Prostate gland (tissue), 2 donors: ENCODE measurements around the gene IRF6. TPM values are rescaled to one million over a fixed set of nuclear protein-coding genes. Genes with fewer than 3 reads are reported as not detected.

Experiments
- DNase-seq: peaks from one replicate; pipeline ENCODE4 v3.0.0-alpha.2; 2019; ENCODE audit warnings: low spot score
- H3K27ac ChIP-seq, 2 donors: fragments of 200-600 bp; sonication (generic); 2 replicates each; pipeline ENCODE4 v1.5.1; 2017 to 2019
- H3K27me3 ChIP-seq: fragments of 200-600 bp; sonication (generic); replicated peaks from 2 replicates; pipeline ENCODE4 v1.5.1; 2019; ENCODE audit not compliant: insufficient read depth
- H3K36me3 ChIP-seq, 2 donors: fragments of 200-600 bp; sonication (generic); 1 replicate in 1 of 2; 2 replicates in 1 of 2; pipeline versions ENCODE4 v1.5.1 to v1.8.1; 2017 to 2019
- H3K4me1 ChIP-seq: fragments of 200-600 bp; sonication (generic); replicated peaks from 2 replicates; pipeline ENCODE4 v1.5.1; 2019
- H3K4me3 ChIP-seq, 2 donors: fragments of 200-600 bp; sonication (generic); 2 replicates each; pipeline ENCODE4 v1.5.1; 2017 to 2019
- H3K9me3 ChIP-seq: fragments of 200-600 bp; sonication (generic); 2 replicates; pipeline ENCODE4 v1.5.1; 2017
- POLR2A ChIP-seq: fragments of 450-650 bp; IDR thresholded peaks from one replicate; pipeline ENCODE4 v1.6.1; 2016; ENCODE audit warnings: antibody characterized with exemption, mild to moderate bottlenecking
- POLR2AphosphoS5 ChIP-seq: sonication (generic); formaldehyde crosslinking; IDR thresholded peaks from one replicate; pipeline ENCODE4 v1.6.1; 2017; ENCODE audit warnings: antibody characterized with exemption
- whole genome bisulfite sequencing: methylation state at CpG from one replicate; pipeline ENCODE4 v1.1.5; 2018; 5-methylcytosine and 5-hydroxymethylcytosine counted together
- intact Hi-C: fragments of 100-400 bp; cut with DNase I; formaldehyde crosslinking; loops from one replicate; pipeline ENCODE4 v1.14.2; 2022
- total RNA-seq, 2 donors: library from RNA; depleted of rRNA; stranded (reverse); fragments of >200 nt; gene quantifications; one replicate each; pipeline ENCODE4 v1.1.0, GENCODE V29; 2016
- TF ChIP-seq, protein P1 (sequence below), 4 experiments: fragments of 200-600 bp in 2 of 4; fragments of 450-650 bp in 2 of 4; sonication (generic) in 2 of 4; IDR thresholded peaks; 1 replicate in 3 of 4; 2 replicates in 1 of 4; pipeline ENCODE4 v1.5.1; 2016 to 2019; ENCODE audit warnings: antibody characterized with exemption in 4 of 4, mild to moderate bottlenecking in 2 of 4, moderate library complexity in 2 of 4

Gene IRF6
- total RNA-seq, 2 donors from 2014 or later, result 59.8 to 118 TPM

GRCh38 chr1:209747580-209748262 lies 58.2 kb downstream of the IRF6 start:
- H3K4me3 ChIP-seq, result peak overlapping the region in 1 of 2 donors; percentile 13

GRCh38 chr1:209746451-209747165 lies 59.3 kb downstream of the IRF6 start:
- intact Hi-C loops, result loop anchor here (2.0 to 5.0 kb wide), 2 partner anchors 54 to 169 kb away; no protein-coding TSS in a partner anchor

More at GRCh38 chr1:209747580-209748262, 58.2 kb downstream of the IRF6 start:
- TF ChIP-seq POLR2A (no peak), POLR2AphosphoS5 (peak; percentile 79)
- TF ChIP-seq, protein P1, sequence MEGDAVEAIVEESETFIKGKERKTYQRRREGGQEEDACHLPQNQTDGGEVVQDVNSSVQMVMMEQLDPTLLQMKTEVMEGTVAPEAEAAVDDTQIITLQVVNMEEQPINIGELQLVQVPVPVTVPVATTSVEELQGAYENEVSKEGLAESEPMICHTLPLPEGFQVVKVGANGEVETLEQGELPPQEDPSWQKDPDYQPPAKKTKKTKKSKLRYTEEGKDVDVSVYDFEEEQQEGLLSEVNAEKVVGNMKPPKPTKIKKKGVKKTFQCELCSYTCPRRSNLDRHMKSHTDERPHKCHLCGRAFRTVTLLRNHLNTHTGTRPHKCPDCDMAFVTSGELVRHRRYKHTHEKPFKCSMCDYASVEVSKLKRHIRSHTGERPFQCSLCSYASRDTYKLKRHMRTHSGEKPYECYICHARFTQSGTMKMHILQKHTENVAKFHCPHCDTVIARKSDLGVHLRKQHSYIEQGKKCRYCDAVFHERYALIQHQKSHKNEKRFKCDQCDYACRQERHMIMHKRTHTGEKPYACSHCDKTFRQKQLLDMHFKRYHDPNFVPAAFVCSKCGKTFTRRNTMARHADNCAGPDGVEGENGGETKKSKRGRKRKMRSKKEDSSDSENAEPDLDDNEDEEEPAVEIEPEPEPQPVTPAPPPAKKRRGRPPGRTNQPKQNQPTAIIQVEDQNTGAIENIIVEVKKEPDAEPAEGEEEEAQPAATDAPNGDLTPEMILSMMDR (IDR thresholded peaks at IDR 0.05), result peak; percentile 85 to 96 (median 87)
- Histone ChIP-seq H3K36me3 (no peaks in the 10 kb centered on the region), H3K27me3 (no peaks in the 10 kb centered on the region), H3K9me3 (no peaks in the 10 kb centered on the region), H3K4me1 (peaks cover 5% of the 10 kb centered on the region), H3K27ac (peak overlapping the region; percentile 32 to 36)
- peak; percentile 89 for DNase-seq
- WGBS, result 23% methylated on average over 37 of the region's 37 CpGs
- intact Hi-C loops, result loop anchor here (2.0 to 5.0 kb wide), 2 partner anchors 55 to 170 kb away; no protein-coding TSS in a partner anchor

DNA sequence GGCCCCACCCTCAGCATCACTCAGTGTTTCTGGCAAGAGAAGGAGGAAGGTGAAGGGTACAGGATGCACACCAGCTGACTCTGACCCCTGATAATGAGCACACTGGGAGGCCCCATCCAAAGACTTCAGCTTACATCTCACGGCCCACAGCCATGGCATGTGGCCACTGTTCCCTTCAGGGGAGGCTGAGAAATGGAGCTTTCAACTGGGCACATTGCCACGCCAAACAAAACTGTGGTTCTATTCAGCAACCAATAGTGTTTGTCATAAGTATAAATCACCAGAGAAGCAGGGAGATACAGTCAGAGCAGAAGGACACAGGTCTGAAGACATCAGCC lies 62.8 kb downstream of the IRF6 start:
- TF ChIP-seq POLR2A (no peak), POLR2AphosphoS5 (no peak)
- TF ChIP-seq, protein P1 (IDR thresholded peaks at IDR 0.05), result no peak
- 25% methylated on average over 2 of the region's 2 CpGs for WGBS
- DNase-seq, result no peak

More at GRCh38 chr1:209746451-209747165, 59.3 kb downstream of the IRF6 start:
- DNase-seq, result no peak
- no peaks in the 10 kb centered on the region for H3K27me3 ChIP-seq
- H3K4me3 ChIP-seq, result no peak overlapping the region
- H3K4me1 ChIP-seq, result peaks cover 5% of the 10 kb centered on the region
- H3K9me3 ChIP-seq, result no peaks in the 10 kb centered on the region
- no peaks in the 10 kb centered on the region for H3K36me3 ChIP-seq
- WGBS, result 53% methylated on average over 4 of the region's 4 CpGs
- H3K27ac ChIP-seq, result no peak overlapping the region
- TF ChIP-seq, protein P1 (IDR thresholded peaks at IDR 0.05), result no peak
- peak; percentile 39 for TF ChIP-seq POLR2AphosphoS5

GRCh38 chr1:209742409-209743144 lies 63.4 kb downstream of the IRF6 start:
- TF ChIP-seq, protein P1 (IDR thresholded peaks at IDR 0.05), result no peak
- no peak for TF ChIP-seq POLR2A
- TF ChIP-seq POLR2AphosphoS5, result no peak
- 49% methylated on average over 8 of the region's 8 CpGs for WGBS
- DNase-seq, result no peak
- Histone ChIP-seq H3K36me3 (no peaks in the 10 kb centered on the region), H3K4me3 (no peak overlapping the region), H3K4me1 (peaks cover 5% of the 10 kb centered on the region), H3K9me3 (no peaks in the 10 kb centered on the region), H3K27ac (peak overlapping the region in 1 of 2 donors; percentile 1), H3K27me3 (no peaks in the 10 kb centered on the region)
- intact Hi-C loops, result no loop called here

More for the DNA sequence above, 62.8 kb downstream of the IRF6 start:
- H3K27me3 ChIP-seq, result no peaks in the 10 kb centered on the region
- no peaks in the 10 kb centered on the region for H3K9me3 ChIP-seq
- H3K4me3 ChIP-seq, result no peak overlapping the region
- H3K4me1 ChIP-seq, result peaks cover 5% of the 10 kb centered on the region
- H3K27ac ChIP-seq, result peak overlapping the region in 1 of 2 donors; percentile 1
- intact Hi-C loops, result no loop called here
- no peaks in the 10 kb centered on the region for H3K36me3 ChIP-seq
